NCI-H510A treated with DMSO at 0.1 percent for 48 hours (cell line): ENCODE data around the gene ZACN.
A peak's percentile ranks its signal among the peaks of the same experiment; 100 is the strongest.
"Not testable (repeated sequence)": the region's sequence is repeated elsewhere in the genome, so short reads cannot be mapped to it uniquely, and the experiment has no call there.

Experiments
- DNase-seq: peaks from one replicate; lab custom pipeline; 2025; lab: John Stamatoyannopoulos, UW

The ZACN gene

DNA sequence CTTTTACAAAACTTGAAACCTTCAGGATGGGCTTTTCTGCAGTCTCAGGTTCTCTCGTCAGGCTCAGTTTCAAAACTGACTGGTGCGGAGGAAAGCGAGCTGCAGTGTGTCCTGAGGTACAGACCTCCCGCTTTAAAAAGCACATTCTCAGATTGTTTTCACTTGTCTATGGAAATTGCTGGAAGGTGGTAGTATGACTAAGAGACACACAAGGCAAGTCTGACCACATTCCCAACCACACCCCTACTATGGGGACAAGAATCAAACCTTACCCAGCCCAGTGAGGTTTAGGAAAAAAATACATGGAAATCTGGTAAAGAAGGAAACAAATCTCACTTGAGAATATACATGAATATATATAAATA lies 24.9 kb upstream of the ZACN start:
- DNase-seq, result no peak

DNA sequence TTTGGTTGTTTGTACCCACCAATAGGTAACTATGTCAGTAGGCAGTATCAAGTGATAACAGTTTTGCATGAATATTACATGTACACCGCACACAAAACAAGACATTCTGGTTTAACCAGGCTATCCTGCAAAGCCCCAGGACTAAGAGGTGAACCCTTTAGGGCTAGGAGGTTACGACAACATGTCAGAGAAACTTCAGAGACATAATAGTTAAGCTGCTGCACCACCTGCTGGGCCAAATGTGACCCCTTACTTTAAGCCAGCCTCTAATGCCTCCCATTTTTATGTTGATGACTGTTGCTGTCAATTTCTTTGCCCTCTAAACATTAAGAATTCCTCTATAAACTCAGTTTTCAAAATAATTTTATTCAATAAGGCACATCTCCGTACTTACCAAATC lies 22.1 kb upstream of the ZACN start:
- DNase-seq, result no peak

DNA sequence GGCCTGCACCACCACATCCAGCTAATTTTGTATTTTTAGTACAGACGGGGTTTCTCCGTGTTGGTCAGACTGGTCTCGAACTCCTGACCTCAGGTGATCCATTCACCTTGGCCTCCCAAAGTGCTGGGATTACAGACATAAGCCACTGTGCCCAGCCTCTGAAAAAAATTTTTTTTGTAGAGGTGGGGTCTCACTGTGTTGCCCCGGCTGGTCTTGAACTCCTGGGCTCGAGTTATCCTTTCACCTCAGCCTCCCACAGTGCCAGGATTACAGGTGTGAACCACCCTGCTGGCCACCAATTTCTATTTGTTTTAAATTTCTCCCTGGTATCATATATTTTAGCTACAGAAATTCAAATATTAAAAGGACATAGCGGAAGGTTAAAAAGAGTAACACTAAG lies 20.7 kb upstream of the ZACN start:
- not testable (repeated sequence) for DNase-seq

DNA sequence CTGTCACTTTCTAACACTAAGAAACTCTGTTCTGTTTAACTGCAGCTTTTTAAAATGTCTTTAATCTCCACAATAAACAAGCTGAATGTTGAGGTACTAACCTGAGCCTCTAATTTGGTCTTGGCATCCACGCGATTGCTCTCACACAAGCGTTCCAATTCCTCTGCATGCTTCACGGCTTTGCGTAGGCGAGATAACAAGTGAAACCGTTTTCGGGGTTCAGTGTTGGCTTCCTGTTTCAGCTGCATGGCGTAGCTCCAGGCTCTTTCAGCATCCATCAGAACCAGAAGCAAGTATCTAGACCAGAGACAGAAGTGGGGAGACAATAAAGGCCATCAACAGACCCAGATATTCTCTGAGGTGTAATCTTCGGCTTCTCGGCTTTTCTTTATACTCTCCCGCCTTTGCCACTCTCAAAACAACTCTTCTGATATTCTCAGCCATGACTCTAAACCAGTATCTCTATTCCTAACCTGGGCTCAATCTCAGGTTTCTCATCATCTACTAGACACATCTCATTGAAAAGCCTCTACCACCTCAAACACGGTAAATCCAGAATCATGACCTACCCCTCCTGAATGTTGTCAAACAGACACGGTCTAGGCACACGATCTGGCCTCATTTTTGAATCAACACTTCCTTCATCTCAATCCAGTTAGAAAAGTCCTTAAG lies 15.0 kb upstream of the ZACN start:
- DNase-seq, result no peak

DNA sequence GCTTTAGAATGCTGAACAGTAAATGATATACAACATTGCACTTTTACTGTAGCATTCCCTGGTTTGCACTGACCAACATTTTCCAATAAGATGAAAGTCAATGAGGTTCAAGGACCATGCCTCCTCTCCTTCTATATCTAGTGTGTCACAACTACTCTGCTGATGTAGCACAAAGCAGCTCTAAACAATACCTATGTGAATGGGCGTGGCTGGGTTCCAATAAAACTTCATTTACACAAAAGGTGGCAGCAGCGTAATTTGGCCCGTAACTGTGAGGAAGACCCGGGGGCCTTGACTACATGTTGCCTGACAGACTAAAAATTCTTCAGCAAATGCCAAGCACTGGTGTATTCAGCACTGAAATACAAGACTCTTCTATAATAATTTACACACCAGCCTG lies 13.2 kb upstream of the ZACN start:
- no peak for DNase-seq

DNA sequence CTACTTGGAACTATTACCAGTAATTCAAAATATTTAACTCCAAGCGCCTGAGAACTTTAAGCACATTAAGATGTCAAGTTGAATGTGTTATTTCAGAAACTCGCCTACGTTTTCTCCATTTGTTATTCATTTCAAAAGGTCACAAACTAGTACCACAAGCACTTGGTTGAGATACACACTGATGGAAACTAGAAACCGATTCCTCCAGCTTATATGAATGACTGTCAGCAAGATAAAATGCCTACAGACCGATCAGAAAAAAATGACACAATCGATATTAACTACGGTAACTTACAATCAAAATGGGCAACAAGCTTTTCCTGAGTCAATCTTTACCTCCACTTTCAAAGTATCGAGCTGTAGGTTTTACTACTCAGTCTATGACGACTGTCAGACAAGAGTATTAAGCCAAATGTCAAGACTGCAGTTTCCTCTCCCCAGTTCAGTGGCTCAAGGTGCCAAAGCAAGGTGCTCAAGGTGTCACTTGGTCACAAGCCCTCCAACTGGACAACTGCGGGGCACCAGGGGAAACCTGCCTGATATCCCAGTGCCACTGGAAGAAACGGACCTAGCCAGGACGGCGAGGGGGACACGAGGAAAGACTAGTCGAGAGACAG lies 7.3 kb upstream of the ZACN start:
- no peak for DNase-seq

DNA sequence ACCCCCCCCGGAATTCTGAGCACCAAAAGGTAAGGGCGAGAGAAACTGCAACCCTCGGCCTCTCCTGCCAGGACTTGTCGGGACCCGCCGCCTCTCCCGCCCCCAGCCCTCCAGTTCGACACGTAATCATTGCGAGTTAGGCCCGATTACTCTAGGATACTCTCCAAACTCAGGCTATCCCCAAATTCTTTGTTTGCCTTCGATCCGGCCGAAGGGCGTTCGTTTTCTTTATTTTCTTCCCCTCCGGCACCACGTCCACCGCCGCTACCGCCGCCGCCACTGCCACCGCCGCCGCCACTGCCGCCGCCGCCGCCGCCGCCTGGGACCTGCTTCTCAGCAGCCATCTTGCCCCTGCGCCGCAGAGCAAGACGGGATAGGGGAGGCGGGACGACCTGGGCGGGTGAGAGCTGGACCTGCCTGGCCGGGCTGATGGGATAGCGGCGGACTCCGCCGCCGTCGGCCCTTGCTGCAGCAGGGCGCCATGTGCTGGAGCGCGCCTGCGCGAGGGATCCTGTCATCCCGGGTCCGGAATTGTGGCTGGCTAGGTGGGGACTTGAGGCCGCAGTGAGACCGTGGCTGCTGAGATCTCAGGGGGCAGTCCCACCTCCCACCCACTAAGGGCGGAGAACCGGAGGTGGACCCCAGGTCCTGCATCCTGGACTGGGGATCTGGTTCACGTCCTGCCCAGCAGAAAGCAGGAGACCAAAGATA lies 6.7 kb upstream of the ZACN start, which contains the start of gene SRP68:
Gene SRP68, minus strand, starts transcription at position 370 of the 711 bp plus-strand sequence. Its CDS starts 26 bp downstream, at position 344.
- DNase-seq, result peak; percentile 89

DNA sequence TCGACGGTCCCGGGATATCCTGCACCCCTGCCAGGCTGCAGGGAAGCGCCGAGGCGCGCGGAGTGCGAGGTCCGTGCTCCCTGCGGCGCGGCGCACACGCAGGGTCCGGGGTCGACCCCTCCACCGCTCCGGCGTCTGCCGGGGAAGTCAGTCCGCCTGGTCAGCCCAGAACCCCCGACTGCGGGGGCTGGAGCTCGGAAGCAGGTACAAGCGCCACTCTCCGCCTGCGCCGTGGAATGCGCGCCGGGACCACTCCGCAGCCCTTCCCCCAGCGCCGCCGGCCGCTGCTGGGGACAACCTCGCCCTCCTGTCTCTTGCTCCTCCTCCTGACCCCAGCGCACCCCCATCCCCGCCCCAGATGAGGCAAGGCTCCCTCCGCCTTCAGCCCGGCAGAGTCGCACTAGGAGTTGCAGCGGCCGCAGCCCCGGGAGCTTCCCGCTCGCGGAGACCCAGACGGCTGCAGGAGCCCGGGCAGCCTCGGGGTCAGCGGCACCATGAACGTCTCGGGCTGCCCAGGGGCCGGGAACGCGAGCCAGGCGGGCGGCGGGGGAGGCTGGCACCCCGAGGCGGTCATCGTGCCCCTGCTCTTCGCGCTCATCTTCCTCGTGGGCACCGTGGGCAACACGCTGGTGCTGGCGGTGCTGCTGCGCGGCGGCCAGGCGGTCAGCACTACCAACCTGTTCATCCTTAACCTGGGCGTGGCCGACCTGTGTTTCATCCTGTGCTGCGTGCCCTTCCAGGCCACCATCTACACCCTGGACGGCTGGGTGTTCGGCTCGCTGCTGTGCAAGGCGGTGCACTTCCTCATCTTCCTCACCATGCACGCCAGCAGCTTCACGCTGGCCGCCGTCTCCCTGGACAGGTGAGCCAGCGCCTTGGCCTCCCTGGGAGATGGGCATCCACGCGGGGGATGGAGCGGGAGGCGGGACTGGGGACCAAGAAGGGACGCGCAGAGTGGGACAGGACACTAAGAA lies 4.3 kb upstream of the ZACN start, which contains the start of gene GALR2:
Gene GALR2, plus strand, starts transcription at position 392 of the 974 bp plus-strand sequence. Its CDS starts 103 bp downstream, at position 495.
- DNase-seq, result no peak

DNA sequence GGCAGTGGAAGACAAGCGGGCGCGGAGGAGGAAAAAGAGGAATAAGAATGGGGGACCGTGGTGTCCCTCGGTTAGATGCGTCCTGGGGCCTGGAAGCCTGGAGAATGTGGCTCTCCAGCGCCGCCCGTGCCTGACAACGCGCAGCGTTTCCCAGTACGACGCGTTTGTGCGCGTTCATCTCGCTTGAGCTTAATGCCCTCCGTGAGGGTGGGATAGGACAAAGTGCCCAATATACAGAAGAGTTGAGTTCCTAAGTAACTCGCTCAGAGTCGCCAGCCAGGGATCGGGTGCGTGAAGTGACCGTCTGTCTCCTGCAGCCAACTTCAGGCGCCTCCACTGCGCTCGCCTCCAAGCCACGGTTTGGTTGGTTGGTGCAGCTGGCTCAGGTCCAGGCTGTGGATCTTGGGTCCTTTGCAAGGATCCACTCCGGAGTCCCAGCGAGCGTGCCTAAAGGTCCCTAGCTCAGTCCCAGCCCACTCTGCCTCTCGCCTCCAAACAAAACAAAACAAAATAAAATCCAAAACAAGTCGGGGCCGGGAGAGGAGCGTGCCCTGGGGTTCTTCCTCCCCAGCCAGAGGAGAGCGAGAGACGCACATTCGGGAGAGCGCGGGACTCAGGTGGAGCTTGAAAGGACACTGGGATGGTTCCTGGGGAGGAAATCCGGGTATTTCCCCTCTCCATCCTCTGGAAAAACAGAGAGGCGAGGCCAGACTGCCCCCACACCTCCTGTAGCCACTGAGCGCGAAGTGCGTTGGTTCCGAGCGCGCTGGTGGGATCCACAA lies 3.4 kb upstream of the ZACN start:
- no peak for DNase-seq

DNA sequence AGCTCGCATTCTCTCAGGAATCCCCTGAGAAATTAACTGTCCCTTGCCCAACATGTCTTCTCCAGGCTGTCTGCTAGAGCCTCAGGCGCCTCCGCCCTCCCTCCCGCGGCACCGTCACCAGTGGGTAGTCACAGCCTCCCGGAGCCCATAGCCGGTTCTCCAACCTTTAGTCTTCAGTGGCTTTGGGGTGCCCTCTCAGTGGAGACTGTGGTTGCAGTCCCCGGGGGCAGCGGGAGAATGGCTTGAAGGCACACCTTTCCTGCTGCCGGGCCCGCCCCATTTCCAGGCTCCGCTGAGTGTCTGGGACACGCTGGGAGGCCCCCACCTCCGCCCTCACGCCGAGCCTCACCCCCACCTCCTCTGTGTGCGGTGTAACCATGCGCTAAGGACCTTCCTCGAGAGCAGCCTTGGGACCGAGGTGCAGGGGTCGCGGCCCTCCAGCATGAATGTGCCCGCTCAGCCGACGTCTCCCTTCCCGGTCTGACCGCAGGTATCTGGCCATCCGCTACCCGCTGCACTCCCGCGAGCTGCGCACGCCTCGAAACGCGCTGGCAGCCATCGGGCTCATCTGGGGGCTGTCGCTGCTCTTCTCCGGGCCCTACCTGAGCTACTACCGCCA lies 2.7 kb upstream of the ZACN start:
- no peak for DNase-seq

DNA sequence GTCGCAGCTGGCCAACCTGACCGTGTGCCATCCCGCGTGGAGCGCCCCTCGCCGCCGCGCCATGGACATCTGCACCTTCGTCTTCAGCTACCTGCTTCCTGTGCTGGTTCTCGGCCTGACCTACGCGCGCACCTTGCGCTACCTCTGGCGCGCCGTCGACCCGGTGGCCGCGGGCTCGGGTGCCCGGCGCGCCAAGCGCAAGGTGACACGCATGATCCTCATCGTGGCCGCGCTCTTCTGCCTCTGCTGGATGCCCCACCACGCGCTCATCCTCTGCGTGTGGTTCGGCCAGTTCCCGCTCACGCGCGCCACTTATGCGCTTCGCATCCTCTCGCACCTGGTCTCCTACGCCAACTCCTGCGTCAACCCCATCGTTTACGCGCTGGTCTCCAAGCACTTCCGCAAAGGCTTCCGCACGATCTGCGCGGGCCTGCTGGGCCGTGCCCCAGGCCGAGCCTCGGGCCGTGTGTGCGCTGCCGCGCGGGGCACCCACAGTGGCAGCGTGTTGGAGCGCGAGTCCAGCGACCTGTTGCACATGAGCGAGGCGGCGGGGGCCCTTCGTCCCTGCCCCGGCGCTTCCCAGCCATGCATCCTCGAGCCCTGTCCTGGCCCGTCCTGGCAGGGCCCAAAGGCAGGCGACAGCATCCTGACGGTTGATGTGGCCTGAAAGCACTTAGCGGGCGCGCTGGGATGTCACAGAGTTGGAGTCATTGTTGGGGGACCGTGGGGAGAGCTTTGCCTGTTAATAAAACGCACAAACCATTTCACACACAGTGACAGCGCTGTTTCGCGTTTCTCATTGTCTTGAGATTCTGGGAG lies 2.0 kb upstream of the ZACN start:
- DNase-seq, result no peak

DNA sequence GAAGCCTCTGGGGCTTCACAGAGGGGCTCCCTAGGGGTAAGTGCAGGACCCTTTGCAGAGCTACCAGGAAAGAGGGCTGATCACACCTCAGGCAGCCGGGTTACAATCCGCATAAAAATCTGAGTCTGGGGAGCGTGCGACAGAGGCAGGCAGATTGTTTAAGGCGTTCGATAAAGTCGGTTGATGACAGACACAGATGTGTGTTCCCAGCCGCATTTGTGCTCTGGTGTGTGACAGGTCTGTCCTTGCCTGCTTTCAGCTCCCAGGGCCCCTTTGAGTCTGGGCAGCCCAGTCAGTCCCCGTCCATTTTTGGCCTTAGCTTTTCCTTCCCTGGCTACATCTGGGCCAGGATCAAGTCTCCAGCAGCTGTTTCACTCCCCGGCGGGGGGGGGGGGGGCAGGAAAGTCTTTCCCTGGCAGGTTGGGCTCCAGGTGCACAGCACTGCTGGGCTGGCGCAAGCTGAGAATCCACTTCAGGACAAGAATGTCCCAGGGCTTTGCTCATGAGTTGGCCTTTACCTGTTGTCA lies 1.3 kb upstream of the ZACN start:
- peak; percentile 55 for DNase-seq

DNA sequence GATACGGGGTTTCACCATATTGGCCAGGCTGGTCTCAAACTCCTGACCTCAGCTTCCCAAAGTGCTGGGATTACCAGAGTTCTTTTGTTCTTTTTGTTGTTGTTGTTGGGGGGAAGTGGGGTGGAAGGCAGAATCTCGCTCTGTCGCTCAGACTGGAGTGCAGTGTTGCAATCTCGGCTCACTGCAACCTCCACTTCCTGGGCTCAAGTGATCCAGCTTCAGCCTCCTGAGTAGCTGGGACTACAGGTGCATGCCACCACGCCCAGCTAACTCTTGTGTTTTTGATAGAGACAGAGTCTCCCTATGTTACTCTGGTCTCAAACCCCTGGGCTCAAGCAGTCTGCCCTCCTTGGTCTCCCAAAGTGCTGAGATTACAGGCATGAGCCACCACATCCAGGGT lies 612 bp upstream of the ZACN start:
- DNase-seq, result not testable (repeated sequence)

DNA sequence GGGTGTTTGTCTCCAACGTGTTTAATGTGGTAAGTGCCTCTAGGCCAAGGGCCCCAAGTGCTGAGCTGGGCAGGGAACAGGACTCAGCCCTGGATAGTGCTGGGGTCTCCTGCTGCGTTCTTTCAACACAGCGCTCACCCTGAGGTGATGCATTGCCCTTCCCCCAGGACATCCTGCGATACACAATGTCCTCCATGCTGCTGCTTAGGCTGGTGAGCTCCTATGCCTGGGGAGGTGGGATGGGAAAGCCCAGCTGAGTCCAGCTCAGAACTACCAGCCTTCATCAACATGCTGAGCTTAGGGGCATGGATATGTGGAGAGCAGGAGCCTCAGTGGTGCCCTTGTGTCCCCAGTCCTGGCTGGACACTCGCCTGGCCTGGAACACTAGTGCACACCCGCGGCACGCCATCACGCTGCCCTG lies 563 bp downstream of the ZACN start:
- DNase-seq, result no peak

DNA sequence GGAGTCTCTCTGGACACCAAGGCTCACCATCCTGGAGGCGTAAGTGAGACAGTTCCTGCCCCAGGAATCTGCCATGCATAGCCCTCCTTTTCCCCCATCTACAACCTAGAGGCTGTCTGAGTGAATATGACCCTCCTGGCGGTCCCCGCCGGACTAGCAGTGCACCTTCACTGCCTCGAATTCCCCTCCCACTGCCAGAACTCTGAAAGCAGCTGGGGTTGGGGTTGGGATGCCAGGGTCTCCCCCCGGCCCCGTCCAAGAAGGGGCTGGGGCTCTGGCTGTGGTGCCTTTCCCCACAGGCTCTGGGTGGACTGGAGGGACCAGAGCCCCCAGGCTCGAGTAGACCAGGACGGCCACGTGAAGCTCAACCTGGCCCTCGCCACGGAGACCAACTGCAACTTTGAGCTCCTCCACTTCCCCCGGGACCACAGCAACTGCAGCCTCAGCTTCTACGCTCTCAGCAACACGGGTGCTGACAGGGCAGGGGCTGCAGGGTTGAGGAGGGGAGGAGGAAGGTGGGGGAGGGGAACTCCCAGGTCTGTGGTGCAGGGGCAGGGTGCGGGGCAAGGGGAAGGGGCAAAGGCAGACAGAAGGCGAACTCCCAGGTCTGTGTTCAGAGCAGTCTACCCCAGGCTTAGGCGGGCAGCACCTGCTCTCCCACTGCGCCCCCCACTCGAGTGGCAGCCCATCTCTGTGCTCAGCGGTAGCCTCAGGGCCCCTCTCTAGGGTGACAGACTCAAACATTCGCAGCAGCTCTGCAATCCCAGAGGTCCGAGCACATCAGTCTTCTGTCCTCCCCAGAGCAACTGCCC lies 1.2 kb downstream of the ZACN start:
- no peak for DNase-seq

DNA sequence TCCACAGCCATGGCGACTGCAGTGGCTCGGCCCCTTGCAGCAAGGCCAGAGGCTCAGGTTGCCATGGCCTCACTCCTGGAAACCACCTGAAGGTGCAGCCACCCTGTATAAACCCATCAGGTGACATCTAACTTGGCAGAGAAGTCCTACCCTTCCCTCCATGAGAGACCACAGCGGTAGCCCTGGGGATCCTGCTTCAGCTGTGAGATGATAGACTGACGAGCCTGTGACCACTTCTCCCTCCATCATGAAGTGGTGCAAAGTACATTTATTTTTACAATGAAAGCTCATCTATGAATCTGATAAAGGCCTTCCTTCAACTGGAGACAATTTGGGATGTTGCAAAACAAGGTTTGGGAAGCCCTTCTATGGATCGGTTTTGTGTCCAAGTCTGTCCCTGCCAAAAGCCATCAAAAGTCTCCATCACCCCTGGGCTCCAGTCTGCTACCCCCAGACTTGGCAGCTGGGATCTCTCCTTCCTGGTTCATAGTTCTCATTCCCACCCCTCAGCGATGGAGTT lies 1.8 kb downstream of the ZACN start:
- no peak for DNase-seq

DNA sequence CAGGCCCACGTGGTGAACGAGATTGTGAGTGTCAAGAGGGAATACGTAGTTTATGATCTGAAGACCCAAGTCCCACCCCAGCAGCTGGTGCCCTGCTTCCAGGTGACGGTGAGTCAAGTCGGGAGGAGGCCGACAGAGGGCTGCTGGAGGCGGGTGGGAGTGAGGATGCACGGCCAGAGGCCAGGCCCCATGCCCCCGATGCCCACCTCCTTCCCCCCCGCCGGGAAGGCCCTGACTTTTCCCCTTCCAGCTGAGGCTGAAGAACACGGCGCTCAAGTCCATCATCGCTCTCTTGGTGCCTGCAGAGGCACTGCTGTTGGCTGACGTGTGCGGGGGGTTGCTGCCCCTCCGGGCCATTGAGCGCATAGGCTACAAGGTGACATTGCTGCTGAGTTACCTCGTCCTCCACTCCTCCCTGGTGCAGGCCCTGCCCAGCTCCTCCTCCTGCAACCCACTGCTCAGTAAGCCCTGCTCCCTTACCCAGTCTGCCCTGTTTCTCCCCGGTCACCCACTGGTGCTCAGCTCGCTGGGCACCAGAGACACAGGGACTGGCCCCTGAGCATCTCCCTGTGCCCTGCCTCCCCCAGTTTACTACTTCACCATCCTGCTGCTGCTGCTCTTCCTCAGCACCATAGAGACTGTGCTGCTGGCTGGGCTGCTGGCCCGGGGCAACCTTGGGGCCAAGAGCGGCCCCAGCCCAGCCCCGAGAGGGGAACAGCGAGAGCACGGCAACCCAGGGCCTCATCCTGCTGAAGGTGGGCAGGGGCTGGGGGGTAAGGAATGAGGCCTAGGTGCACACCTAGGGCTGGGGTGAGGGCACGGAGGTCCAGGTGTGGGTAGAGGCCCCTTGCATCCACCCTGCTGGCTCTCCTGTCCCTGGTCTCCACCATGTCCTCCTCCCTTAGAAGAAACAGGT lies 2.6 kb downstream of the ZACN start:
- no peak for DNase-seq
